ENCODE results near the gene PHYKPL. TPM values are rescaled to one million over a fixed set of nuclear protein-coding genes. Genes with fewer than 3 reads are reported as not detected.
A peak's percentile ranks its signal among the peaks of the same experiment; 100 is the strongest.

PHYKPL gene
- total and polyA plus RNA-seq, 2 of the 8 experiments (the other 6 are each of a cell fraction or from before 2014, with no cell fraction given), result 25.1 to 32.1 TPM

DNA sequence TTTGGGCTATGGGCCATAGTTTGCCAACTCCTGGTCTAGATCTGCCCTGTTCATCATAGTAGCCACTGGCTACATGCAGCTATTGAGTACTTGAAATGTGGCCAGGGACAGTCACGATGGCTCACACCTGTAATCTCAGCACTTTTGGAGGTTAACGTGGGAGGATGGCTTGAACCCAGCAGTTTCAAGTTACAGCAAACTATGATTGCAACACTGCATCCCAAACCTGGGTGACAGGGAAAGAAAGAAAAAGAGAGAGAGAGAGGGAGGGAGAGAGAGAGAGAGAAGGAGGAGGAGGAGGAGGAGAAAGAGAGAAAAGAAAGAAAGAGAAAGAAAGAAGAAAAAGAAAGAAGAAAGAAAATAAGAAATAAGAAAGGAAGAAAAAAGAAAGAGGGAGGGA is 40.4 kb downstream of the PHYKPL start:
- Histone ChIP-seq H3K27me3 (replicated peaks in 1 of 4; ENCODE audit: control insufficient read depth in 3 of 4, extremely low read depth in 1 of 4, insufficient read depth in 3 of 4, low read length in 3 of 4) (no peaks in the 10 kb centered on the region; a peak in 1 of 7 replicates), H3K27ac (ENCODE audit: low read depth, low read length) (no peak overlapping the region), H2BK12ac (ENCODE audit: low read depth, low read length) (no peak overlapping the region), H3K23ac (ENCODE audit: insufficient read length) (no peak overlapping the region), H3K56ac (replicated peaks; ENCODE audit: insufficient read length, low read depth, low read length) (no peak overlapping the region), H3K9ac (replicated peaks in 1 of 4; ENCODE audit: extremely low read depth in 1 of 4, low read depth in 3 of 4, low read length in 3 of 4) (no peak overlapping the region), H3K36me3 (ENCODE audit: control insufficient read depth in 2 of 4, insufficient read depth in 4 of 4, low read length in 3 of 4) (no peaks in the 10 kb centered on the region), H2BK120ac (replicated peaks; ENCODE audit: low read depth, low read length) (no peak overlapping the region), H3K4me2 (ENCODE audit: insufficient read depth in 1 of 2, low read depth in 2 of 2, low read length in 2 of 2) (no peak overlapping the region), H4K20me1 (replicated peaks in 1 of 2; ENCODE audit: control insufficient read depth in 1 of 2, insufficient read depth in 2 of 2, low read length in 2 of 2) (no peaks in the 10 kb centered on the region), H3K79me2 (ENCODE audit: control insufficient read depth in 1 of 2, insufficient read depth in 2 of 2, low read length in 2 of 2) (no peaks in the 10 kb centered on the region), H2BK5ac (ENCODE audit: low read depth, low read length) (no peak overlapping the region), H3K18ac (ENCODE audit: extremely low read depth, low read length) (no peak overlapping the region), H3K79me1 (ENCODE audit: low read depth, low read length) (no peaks in the 10 kb centered on the region), H2AK5ac (ENCODE audit: low read depth, low read length) (no peak overlapping the region), H4K5ac (ENCODE audit: insufficient read length, low read depth, low read length) (no peak overlapping the region), H3K14ac (ENCODE audit: insufficient read length) (no peak overlapping the region), H4K91ac (replicated peaks; ENCODE audit: insufficient read length, low read length) (no peak overlapping the region), H2BK15ac (ENCODE audit: low read length) (peak overlapping the region; percentile 31; the same call in 1 of the 2 replicates), H3K9me3 (ENCODE audit: insufficient read depth in 2 of 2, low read depth in 1 of 2, low read length in 1 of 2) (peaks cover 0 to 8% of the 10 kb centered on the region in 2 experiments; a peak in 2 of 4 replicates), H3K4ac (replicated peaks; ENCODE audit: insufficient read length, low read depth, low read length) (no peak overlapping the region), H3K23me2 (ENCODE audit: low read depth, low read length) (no peaks in the 10 kb centered on the region), H2BK20ac (ENCODE audit: low read length) (no peak overlapping the region), H4K8ac (ENCODE audit: extremely low read depth, insufficient read depth, low read length) (no peak overlapping the region), H2AFZ (ENCODE audit: low read length) (no peak overlapping the region), H3K4me1 (replicated peaks in 1 of 4; ENCODE audit: control insufficient read depth in 3 of 4, insufficient read depth in 4 of 4, low read length in 3 of 4) (peaks cover 0 to 10% (median 3%) of the 10 kb centered on the region in 4 experiments; a peak in 3 of 7 replicates), H3K4me3 (ENCODE audit: extremely low read depth in 1 of 4, insufficient read depth in 2 of 4, low read depth in 3 of 4, low read length in 4 of 4) (no peak overlapping the region)
- POLR2A ChIA-PET (ENCODE audit: partially characterized antibody), result interaction anchor here (31.3 to 38.5 kb wide), 2 partner anchors 8 to 11 kb away, joined by 985 read pairs; partner anchors contain the start of genes GMCL2 and HNRNPAB
- 90% methylated on average over 2 of the region's 2 CpGs; no CpG with 5 or more reads in 1 of the 2 experiments for WGBS, 2 experiments (ENCODE audit: extremely low coverage in 1 of 2, insufficient coverage in 1 of 2, insufficient read length in 1 of 2, insufficient replicate concordance in 2 of 2, low coverage in 1 of 2, low lambda C conversion rate in 2 of 2, missing lambda C conversion rate in 1 of 2)
- no peak for DNase-seq (ENCODE audit: low read depth in 1 of 2, low spot score in 2 of 2)
- FAIRE-seq, result no peak
- CTCF ChIA-PET (ENCODE audit: partially characterized antibody), result interaction anchor here (0.5 to 1.6 kb wide), 3 partner anchors 8 to 10 kb away, joined by 3 read pairs; no protein-coding TSS in a partner anchor
- TF ChIP-seq, protein P1, sequence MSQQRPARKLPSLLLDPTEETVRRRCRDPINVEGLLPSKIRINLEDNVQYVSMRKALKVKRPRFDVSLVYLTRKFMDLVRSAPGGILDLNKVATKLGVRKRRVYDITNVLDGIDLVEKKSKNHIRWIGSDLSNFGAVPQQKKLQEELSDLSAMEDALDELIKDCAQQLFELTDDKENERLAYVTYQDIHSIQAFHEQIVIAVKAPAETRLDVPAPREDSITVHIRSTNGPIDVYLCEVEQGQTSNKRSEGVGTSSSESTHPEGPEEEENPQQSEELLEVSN (IDR thresholded peaks at IDR 0.05), result no peak
- TF ChIP-seq RAD21 (IDR thresholded peaks at IDR 0.05 in 1 of 2, conservative IDR thresholded peaks at IDR 0.05 in 1 of 2; ENCODE audit: low read depth in 2 of 2, low read length in 2 of 2) (no peak), KDM1A (IDR thresholded peaks at IDR 0.05; ENCODE audit: borderline replicate concordance, low read length) (no peak), NANOG (IDR thresholded peaks at IDR 0.05; ENCODE audit: insufficient read depth, low read depth, low read length, poor library complexity, severe bottlenecking) (no peak), SAP30 (IDR thresholded peaks at IDR 0.05; ENCODE audit: insufficient read depth, insufficient replicate concordance, low read length) (no peak), CTBP2 (IDR thresholded peaks at IDR 0.05; ENCODE audit: borderline replicate concordance, insufficient read depth, insufficient read length, low read length) (no peak)
